ENCODE measurements around the gene LRSAM1.

Gene LRSAM1

DNA sequence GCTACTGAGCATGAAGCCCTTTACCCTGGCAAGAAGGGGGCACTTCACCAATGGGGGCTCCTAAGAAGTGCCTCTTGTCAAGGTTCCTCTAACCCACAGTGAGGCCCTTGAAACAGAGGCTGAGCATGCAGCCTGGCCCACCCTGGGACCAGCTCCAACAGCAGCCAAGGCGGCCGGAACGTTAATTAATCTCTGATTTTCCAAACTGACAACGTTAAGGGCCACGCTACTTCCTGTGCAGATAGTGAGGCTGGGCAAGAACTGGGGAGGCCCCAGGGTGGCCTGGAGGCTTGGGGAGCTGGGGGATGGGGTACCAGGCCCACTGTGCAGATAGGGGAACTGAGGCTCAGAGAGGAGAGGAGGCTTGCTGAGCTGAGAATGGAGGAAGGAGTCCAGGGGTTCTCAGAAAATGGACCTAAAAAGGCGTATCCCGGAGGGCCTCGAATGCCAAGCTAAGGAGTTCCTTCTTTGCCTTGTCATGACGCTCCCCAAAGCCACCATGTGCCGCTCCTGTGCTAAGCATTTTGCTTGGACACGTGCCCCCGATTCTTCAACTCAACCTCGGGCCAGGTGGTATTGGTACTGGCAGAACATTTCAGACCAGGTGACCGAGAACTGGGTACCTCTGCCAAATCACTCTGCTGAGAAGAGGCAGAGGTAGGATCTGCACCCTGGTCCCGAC is 88.8 kb downstream of the LRSAM1 start:
- TF ChIP-seq CTCF (IDR thresholded peaks at IDR 0.05; ENCODE audit: borderline replicate concordance, extremely low read depth, low read length, poor library complexity, severe bottlenecking) (no peak), EZH2 (IDR thresholded peaks at IDR 0.05; ENCODE audit: borderline replicate concordance, low read depth, low read length, severe bottlenecking) (no peak)
- H3K79me2 ChIP-seq (ENCODE audit: insufficient read depth, low read length): no peaks in the 10 kb centered on the region
- no peak overlapping the region for H3K4me2 ChIP-seq (ENCODE audit: insufficient read depth, low read length)
- no peaks in the 10 kb centered on the region for H3K9me3 ChIP-seq (ENCODE audit: insufficient read depth, low read length, severe bottlenecking)
- H3K27me3 ChIP-seq (ENCODE audit: insufficient read depth, low read length, poor library complexity): no peaks in the 10 kb centered on the region
- H4K20me1 ChIP-seq (ENCODE audit: insufficient read depth, low read length): no peaks in the 10 kb centered on the region
- no peak overlapping the region for H2AFZ ChIP-seq (ENCODE audit: low read depth, low read length)
- no peak overlapping the region for H3K27ac ChIP-seq (ENCODE audit: low read length)
- no peaks in the 10 kb centered on the region for H3K4me1 ChIP-seq (ENCODE audit: insufficient read depth, low read length)
- H3K36me3 ChIP-seq (ENCODE audit: insufficient read depth, low read length): no peaks in the 10 kb centered on the region
- no peak overlapping the region for H3K9ac ChIP-seq (ENCODE audit: low read depth, low read length)
- no peak overlapping the region for H3K4me3 ChIP-seq (ENCODE audit: low read depth in 1 of 2, low read length in 2 of 2)
- DNase-seq: no peak
- ATAC-seq (ENCODE audit: insufficient read depth, low read depth): no peak

GRCh38 chr9:127540664-127541041 is 89.3 kb downstream of the LRSAM1 start:
- H3K27ac ChIP-seq (ENCODE audit: low read length): no peak overlapping the region
- H3K36me3 ChIP-seq (ENCODE audit: insufficient read depth, low read length): no peaks in the 10 kb centered on the region
- ATAC-seq (ENCODE audit: insufficient read depth, low read depth): no peak

GRCh38 chr9:127541176-127541575 is 89.9 kb downstream of the LRSAM1 start:
- Histone ChIP-seq H2AFZ (ENCODE audit: low read depth, low read length) (no peak overlapping the region), H3K79me2 (ENCODE audit: insufficient read depth, low read length) (no peaks in the 10 kb centered on the region), H4K20me1 (ENCODE audit: insufficient read depth, low read length) (no peaks in the 10 kb centered on the region), H3K36me3 (ENCODE audit: insufficient read depth, low read length) (no peaks in the 10 kb centered on the region), H3K4me2 (ENCODE audit: insufficient read depth, low read length) (no peak overlapping the region), H3K27me3 (ENCODE audit: insufficient read depth, low read length, poor library complexity) (no peaks in the 10 kb centered on the region), H3K4me3 (ENCODE audit: low read depth in 1 of 2, low read length in 2 of 2) (no peak overlapping the region), H3K9ac (ENCODE audit: low read depth, low read length) (no peak overlapping the region), H3K4me1 (ENCODE audit: insufficient read depth, low read length) (no peaks in the 10 kb centered on the region), H3K9me3 (ENCODE audit: insufficient read depth, low read length, severe bottlenecking) (no peaks in the 10 kb centered on the region), H3K27ac (ENCODE audit: low read length) (no peak overlapping the region)
- DNase-seq (no peak), ATAC-seq (ENCODE audit: insufficient read depth, low read depth) (no peak)
- no peak for TF ChIP-seq EZH2 (IDR thresholded peaks at IDR 0.05; ENCODE audit: borderline replicate concordance, low read depth, low read length, severe bottlenecking)
- TF ChIP-seq CTCF (IDR thresholded peaks at IDR 0.05; ENCODE audit: borderline replicate concordance, extremely low read depth, low read length, poor library complexity, severe bottlenecking): no peak

More at GRCh38 chr9:127540664-127541041, 89.3 kb downstream of the LRSAM1 start:
- H3K27me3 ChIP-seq (ENCODE audit: insufficient read depth, low read length, poor library complexity): no peaks in the 10 kb centered on the region
- no peak overlapping the region for H3K9ac ChIP-seq (ENCODE audit: low read depth, low read length)
- no peaks in the 10 kb centered on the region for H3K4me1 ChIP-seq (ENCODE audit: insufficient read depth, low read length)
- H3K79me2 ChIP-seq (ENCODE audit: insufficient read depth, low read length): no peaks in the 10 kb centered on the region
- no peak for DNase-seq
- H3K4me2 ChIP-seq (ENCODE audit: insufficient read depth, low read length): no peak overlapping the region
- no peak overlapping the region for H2AFZ ChIP-seq (ENCODE audit: low read depth, low read length)
- TF ChIP-seq EZH2 (IDR thresholded peaks at IDR 0.05; ENCODE audit: borderline replicate concordance, low read depth, low read length, severe bottlenecking) (no peak), CTCF (IDR thresholded peaks at IDR 0.05; ENCODE audit: borderline replicate concordance, extremely low read depth, low read length, poor library complexity, severe bottlenecking) (no peak)
- no peaks in the 10 kb centered on the region for H3K9me3 ChIP-seq (ENCODE audit: insufficient read depth, low read length, severe bottlenecking)
- H4K20me1 ChIP-seq (ENCODE audit: insufficient read depth, low read length): no peaks in the 10 kb centered on the region
- no peak overlapping the region for H3K4me3 ChIP-seq (ENCODE audit: low read depth in 1 of 2, low read length in 2 of 2)

All from DND-41 (cell line).